D721Med (cell line): ENCODE results near the gene ACOT13.
"Not testable (repeated sequence)": the region's sequence is repeated elsewhere in the genome, so short reads cannot be mapped to it uniquely, and the experiment has no call there.

ENCODE experiments used
- DNase-seq: peaks from one replicate; pipeline ENCODE4 v3.0.0; 2011; ENCODE audit warnings: low spot score; ENCODE audit not compliant: insufficient read length
- FAIRE-seq: peaks from 2 replicates; lab custom pipeline; 2011; peaks lifted over from hg19 to GRCh38; lab: Jason Lieb, UNC
- TF ChIP-seq, protein P1 (sequence below): IDR thresholded peaks from 2 replicates; pipeline ENCODE4 v1.5.1; 2012; ENCODE audit warnings: mild to moderate bottlenecking, control low read depth; ENCODE audit not compliant: insufficient read depth; ENCODE audit errors: missing control alignments

ACOT13 gene

DNA sequence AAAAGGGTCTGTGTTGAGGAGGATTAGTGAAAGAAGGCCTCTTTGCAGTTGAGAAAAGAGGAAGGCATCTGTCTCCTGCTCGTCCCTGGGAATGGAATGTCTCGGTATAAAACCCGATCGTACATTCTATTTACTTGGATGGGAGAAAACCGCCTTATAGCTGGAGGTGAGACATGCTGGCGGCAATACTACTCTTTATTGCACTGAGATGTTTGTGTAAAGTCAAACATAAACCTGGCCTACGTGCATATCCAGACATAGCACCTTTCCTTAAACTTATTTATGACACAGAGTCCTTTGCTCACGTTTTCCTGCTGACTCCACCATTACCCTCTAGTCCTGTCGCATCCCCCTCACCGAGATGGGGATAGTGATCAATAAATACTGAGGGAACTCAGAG lies 4.6 kb upstream of the ACOT13 start:
- TF ChIP-seq, protein P1, sequence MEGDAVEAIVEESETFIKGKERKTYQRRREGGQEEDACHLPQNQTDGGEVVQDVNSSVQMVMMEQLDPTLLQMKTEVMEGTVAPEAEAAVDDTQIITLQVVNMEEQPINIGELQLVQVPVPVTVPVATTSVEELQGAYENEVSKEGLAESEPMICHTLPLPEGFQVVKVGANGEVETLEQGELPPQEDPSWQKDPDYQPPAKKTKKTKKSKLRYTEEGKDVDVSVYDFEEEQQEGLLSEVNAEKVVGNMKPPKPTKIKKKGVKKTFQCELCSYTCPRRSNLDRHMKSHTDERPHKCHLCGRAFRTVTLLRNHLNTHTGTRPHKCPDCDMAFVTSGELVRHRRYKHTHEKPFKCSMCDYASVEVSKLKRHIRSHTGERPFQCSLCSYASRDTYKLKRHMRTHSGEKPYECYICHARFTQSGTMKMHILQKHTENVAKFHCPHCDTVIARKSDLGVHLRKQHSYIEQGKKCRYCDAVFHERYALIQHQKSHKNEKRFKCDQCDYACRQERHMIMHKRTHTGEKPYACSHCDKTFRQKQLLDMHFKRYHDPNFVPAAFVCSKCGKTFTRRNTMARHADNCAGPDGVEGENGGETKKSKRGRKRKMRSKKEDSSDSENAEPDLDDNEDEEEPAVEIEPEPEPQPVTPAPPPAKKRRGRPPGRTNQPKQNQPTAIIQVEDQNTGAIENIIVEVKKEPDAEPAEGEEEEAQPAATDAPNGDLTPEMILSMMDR, result no peak
- FAIRE-seq (no peak), DNase-seq (no peak)

DNA sequence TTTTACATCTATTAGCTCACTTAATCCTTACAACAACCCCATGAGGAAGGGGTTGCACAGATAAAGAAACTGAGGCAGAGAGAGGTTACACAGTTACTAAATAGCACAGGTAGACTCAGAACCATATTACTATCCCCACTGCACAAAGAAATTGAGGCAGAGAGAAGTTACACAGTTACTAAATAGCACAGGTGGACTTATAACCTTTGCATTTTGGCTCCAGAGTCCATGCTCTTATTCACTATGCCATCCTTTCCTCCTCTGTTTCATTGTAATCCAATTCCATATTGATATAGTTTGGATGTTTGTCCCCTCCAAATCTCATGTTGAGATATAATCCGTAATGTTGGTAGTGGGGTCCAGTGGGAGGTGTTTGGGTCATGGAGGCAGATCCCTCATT lies 3.7 kb upstream of the ACOT13 start:
- TF ChIP-seq, protein P1, result no peak
- DNase-seq (no peak), FAIRE-seq (no peak)

DNA sequence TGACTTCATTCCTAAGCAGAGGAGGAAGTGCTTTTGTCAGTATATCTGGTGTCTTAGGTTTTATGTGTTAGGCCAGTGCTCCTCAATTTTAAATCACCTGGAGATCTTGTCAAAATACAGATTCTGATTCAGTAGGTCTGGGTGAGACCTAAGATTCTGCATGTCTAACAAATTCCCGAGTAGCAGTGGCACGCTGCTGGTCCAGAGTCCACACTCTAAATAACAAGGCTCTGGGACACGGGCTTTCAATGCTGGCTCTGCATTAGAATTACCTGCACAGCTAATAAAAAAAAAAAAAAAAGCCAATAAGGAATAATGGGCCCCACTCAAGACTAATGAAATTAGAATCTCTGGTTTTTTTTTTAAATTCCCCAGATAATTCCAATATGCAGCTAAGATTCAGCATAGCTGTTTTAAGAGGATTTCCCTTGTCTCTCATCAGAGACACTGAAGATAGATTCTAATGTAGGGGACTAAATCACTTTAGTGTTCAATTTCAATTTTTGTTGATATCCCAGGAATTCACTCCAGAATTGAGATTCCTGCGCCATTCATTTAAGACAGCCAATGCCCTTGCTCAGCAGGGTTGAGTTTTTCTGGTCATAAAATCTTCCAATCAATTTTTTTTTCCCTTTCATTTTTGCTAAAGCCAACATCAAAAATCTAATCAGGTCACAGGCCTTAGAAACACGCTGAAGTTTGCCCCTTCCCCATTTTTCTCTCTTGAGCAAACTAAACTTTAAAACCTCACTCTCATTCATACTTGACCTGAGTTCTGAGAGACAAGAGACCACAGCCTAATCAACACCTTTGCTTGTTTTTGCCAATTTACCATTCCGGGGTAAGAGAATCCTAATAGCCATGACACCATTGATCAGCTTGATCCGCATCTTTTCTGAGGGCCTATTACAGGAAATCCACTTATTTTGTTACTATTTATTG lies 2.6 kb upstream of the ACOT13 start:
- TF ChIP-seq, protein P1, result no peak
- DNase-seq, result no peak
- no peak for FAIRE-seq

DNA sequence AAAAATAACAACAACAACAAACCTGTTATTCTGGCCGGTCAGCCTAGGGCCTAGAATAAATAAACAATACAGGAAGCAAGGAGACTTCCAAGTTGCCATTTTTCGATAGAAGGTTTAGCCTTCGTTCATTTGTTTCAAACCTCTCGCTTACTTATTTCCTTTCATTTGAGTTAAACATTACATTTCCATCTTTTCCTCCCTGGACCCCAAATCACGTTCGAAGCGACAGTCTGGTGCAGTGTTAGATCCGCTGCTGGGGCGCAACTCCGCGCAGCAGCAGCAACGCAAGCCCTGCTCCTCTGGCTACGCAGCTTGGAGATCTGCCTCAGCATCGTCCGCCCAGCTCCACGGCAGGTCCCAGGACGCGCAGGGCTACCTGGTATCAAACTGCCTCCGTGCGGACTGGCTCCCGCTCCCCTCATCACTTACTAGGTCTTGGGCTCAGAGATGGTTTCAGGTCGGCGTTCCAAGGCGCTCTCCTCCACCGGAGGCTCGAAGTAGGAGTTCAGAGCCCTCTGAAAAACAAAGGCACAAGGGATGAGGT lies 708 bp upstream of the ACOT13 start:
- FAIRE-seq (no peak), DNase-seq (no peak)
- TF ChIP-seq, protein P1, result no peak

DNA sequence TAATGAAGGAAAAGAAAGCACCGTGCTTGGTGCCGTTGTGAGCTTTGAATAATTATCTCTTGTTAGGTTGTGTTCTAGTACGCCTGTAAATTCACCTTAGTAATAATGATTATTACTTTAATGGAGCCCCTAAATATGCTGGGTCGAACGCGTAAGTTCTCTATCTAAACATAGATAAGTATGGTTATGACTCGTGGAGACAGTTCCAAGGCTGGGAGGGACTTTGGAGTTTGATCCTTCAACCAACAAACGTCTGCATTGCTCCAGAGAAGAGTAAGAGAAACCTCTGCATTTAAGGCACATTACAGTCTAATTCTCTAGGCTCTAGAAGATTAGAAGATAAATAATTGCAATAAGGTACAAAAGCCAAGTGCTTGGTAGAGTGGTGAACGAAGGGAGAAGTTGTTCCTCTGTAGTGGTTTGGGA lies 514 bp downstream of the ACOT13 start:
- no peak for FAIRE-seq
- no peak for DNase-seq
- TF ChIP-seq, protein P1, result no peak

DNA sequence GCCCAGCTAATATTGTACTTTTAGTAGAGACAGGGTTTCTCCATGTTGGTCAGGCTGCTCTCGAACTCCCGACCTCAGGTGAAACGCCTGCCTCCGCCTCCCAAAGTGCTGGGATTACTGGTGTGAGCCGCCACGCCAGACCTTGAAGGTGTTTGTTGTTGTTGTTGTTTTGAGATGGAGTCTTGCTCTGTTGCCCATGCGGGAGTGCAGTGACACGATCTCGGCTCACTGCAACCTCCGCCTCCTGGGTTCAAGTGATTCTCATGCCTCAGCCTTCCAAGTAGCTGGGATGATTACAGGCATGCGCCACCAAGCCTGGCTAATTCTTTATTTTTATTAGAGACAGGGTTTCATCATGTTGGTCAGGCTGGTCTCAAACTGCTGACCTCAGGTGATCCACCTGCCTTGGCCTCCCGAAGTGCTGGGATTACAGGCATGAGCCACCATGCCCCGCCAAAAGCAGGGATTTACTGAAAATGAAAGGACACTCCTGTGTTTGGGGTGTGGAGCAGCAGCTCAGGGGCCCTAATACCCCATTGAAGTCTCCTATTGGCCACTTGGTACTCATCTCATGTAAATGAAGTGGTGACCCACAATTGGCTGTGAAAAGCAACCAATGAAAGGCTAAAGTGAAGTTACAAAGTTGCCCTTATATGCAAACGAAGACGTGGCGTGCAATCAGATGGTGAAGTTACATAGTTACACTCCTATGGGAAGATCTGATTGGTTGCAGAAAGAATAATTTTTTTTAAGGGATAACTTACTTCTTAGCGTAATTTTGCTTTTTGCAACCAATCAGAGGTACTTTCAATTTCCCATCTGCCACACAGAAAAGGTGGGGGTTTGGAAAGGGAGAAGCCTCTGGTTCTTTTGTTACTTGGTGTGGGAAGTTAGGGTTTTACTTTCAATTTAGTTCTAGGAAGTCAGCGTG lies 1.5 kb downstream of the ACOT13 start:
- FAIRE-seq, DNase-seq: not testable (repeated sequence)

DNA sequence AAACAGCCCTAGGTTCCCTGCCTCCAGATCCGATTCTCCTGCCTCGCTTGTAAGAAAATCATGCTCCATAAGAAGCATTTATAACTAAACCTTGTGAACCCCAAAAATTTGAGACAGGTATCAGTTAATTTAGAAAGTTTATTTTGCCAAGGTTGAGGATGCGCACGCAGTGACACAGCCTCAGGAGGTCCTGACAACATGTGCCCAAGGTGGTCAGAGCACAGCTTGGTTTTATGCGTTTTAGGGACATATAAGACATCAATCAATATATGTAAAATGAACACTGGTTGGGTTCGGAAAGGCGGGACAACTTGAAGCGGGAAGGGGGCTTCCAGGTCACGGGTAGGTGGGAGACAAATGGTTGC lies 2.1 kb downstream of the ACOT13 start:
- TF ChIP-seq, protein P1, result no peak
- no peak for FAIRE-seq
- DNase-seq, result no peak

DNA sequence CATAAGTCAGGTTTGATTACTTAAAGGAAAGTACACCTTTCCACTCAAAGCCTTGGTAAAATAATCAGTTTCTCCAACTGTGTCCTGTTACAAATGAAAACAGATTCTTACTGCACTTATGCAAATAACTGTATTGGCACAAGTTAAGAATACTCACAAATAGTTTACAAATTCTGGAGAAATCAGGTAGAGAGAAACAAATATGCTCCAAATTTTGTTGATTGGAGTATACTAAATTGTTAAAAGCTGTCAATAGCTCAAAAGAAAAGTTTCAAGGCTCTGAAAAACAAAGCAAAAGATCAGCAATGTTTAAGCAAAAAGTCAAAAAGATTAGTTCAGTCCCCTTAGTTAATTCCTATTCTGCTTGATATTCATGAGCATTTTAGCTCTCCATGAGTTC lies 3.6 kb downstream of the ACOT13 start:
- not testable (repeated sequence) for DNase-seq, FAIRE-seq

DNA sequence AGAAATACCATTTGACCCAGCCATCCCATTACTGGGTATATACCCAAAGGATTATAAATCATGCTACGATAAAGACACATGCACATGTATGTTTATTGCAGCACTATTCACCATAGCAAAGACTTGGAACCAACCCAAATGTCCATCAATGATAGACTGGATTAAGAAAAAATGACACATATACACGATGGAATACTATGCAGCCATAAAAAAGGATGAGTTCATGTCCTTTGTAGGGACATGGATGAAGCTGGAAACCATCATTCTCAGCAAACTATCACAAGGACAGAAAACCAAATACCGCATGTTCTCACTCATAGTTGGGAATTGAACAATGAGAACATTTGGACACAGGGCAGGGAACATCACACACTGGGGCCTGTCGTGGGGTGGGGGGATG lies 4.2 kb downstream of the ACOT13 start:
- FAIRE-seq, DNase-seq: not testable (repeated sequence)
